GM12891 (cell line): ENCODE data around the gene CWF19L1.

ENCODE experiments used
- POLR2A ChIP-seq: IDR thresholded peaks from 2 replicates; pipeline ENCODE4 v1.6.1; 2011; ENCODE audit warnings: low read depth, low read length, control low read depth
- POLR2AphosphoS5 ChIP-seq: IDR thresholded peaks from 2 replicates; pipeline ENCODE4 v1.6.1; 2011; ENCODE audit warnings: low read depth, low read length, control low read depth
- POU2F2 ChIP-seq: IDR thresholded peaks from 2 replicates; pipeline ENCODE4 v1.6.1; 2011; ENCODE audit warnings: low read depth, mild to moderate bottlenecking, control low read depth, low read length, moderate library complexity
- SPI1 ChIP-seq: IDR thresholded peaks from 2 replicates; pipeline ENCODE4 v1.6.1; 2011; ENCODE audit warnings: low read depth, low read length, control low read depth
- TAF1 ChIP-seq: IDR thresholded peaks from 2 replicates; pipeline ENCODE4 v1.6.1; 2011; ENCODE audit warnings: low read depth, low read length, control low read depth

- TF ChIP-seq POU2F2, result no peak
- no peak for TF ChIP-seq POLR2A
- no peak for TF ChIP-seq POLR2AphosphoS5
- no peak for TF ChIP-seq TAF1
- no peak for TF ChIP-seq SPI1
Measured at GRCh38 chr10:100253041-100253440, 14.4 kb downstream of the CWF19L1 start.
